PC-9 (cell line): Measurements from ENCODE around the gene MFSD2B. TPM values are rescaled to one million over a fixed set of nuclear protein-coding genes. Genes with fewer than 3 reads are reported as not detected.
"Not testable (repeated sequence)": the region's sequence is repeated elsewhere in the genome, so short reads cannot be mapped to it uniquely, and the experiment has no call there.

Experiments used
- BruUV-seq: library from RNA; stranded (reverse); fragments of 400-500 nt; replicated peaks from 2 replicates; lab custom pipeline; 2021; lab: Mats Ljungman, UMichigan
- CTCF ChIA-PET: fragments of 300-600 bp; sonication (Branson Sonifier 250); formaldehyde crosslinking; loops from one replicate; lab custom pipeline; 2022; ENCODE audit warnings: antibody characterized with exemption; lab: Charles Lee
- POLR2A ChIA-PET: fragments of 300-600 bp; sonication (Branson Sonifier 250); formaldehyde crosslinking; loops from one replicate; lab custom pipeline; 2022; ENCODE audit warnings: antibody characterized with exemption; ENCODE audit not compliant: unreplicated experiment; lab: Charles Lee
- DNase-seq, 2 experiments: peaks; one replicate each; pipeline versions ENCODE4 v3.0.0 to v3.0.0-alpha.2; 2015 to 2022; ENCODE audit warnings: mixed read lengths in 1 of 2
- H2AFZ ChIP-seq: fragments of 200-600 bp; sonication (generic); 2 replicates; pipeline ENCODE4 v1.8.1; 2017; ENCODE audit warnings: antibody characterized with exemption
- H3F3A ChIP-seq: fragments of 200-600 bp; sonication (generic); 2 replicates; pipeline ENCODE4 v1.8.1; 2017; ENCODE audit warnings: antibody characterized with exemption, mild to moderate bottlenecking, low read depth; ENCODE audit not compliant: insufficient read depth
- H3K27ac ChIP-seq: fragments of 200-600 bp; sonication (generic); 2 replicates; pipeline ENCODE4 v1.6.1; 2016; ENCODE audit warnings: mixed run types
- H3K27me3 ChIP-seq: fragments of 200-600 bp; sonication (generic); 2 replicates; pipeline ENCODE4 v1.6.1; 2016; ENCODE audit warnings: low read depth, mixed run types; ENCODE audit not compliant: insufficient read depth
- H3K36me3 ChIP-seq: fragments of 200-600 bp; sonication (generic); 2 replicates; pipeline ENCODE4 v1.6.1; 2016; ENCODE audit warnings: low read depth, mixed run types
- H3K4me1 ChIP-seq: fragments of 200-600 bp; sonication (generic); replicated peaks from 2 replicates; pipeline ENCODE4 v1.6.1; 2016; ENCODE audit warnings: mixed run types; ENCODE audit not compliant: insufficient read depth
- H3K4me2 ChIP-seq: fragments of 200-600 bp; sonication (generic); 2 replicates; pipeline ENCODE4 v1.6.1; 2017; ENCODE audit warnings: mixed run types
- H3K4me3 ChIP-seq: fragments of 200-600 bp; sonication (generic); 2 replicates; pipeline ENCODE4 v1.6.1; 2016; ENCODE audit warnings: mixed run types
- H3K79me2 ChIP-seq: fragments of 200-600 bp; sonication (generic); 2 replicates; pipeline ENCODE4 v1.6.1; 2017; ENCODE audit warnings: low read depth, mixed run types
- H3K9me2 ChIP-seq: fragments of 200-600 bp; sonication (generic); 2 replicates; pipeline ENCODE4 v1.8.1; 2017; ENCODE audit warnings: mild to moderate bottlenecking; ENCODE audit not compliant: insufficient read depth
- H3K9me3 ChIP-seq: fragments of 200-600 bp; sonication (generic); 2 replicates; pipeline ENCODE4 v1.8.1; 2016; ENCODE audit warnings: low read depth; ENCODE audit not compliant: insufficient read depth
- H4K20me1 ChIP-seq: fragments of 200-600 bp; sonication (generic); 2 replicates; pipeline ENCODE4 v1.8.1; 2017; ENCODE audit not compliant: insufficient read depth
- CTCF ChIP-seq: fragments of 200-600 bp; sonication (generic); conservative IDR thresholded peaks from 2 replicates; pipeline ENCODE4 v1.6.1; 2017; ENCODE audit warnings: mixed run types, antibody characterized with exemption, mild to moderate bottlenecking, moderate library complexity
- EZH2 ChIP-seq: fragments of 200-600 bp; sonication (generic); IDR thresholded peaks from 2 replicates; pipeline ENCODE4 v1.8.0; 2017; ENCODE audit warnings: antibody characterized with exemption, low read depth
- intact Hi-C: fragments of 100-400 bp; cut with micrococcal nuclease; formaldehyde crosslinking; loops from one replicate; pipeline ENCODE4 v1.10.0; 2022; ENCODE audit not compliant: unreplicated experiment
- total RNA-seq: library from RNA; stranded (reverse); gene quantifications from 2 replicates; pipeline ENCODE4 v1.2.3, GENCODE V29; 2021

MFSD2B gene
- total RNA-seq, 1 experiment from 2014 or later, result 1.1 TPM

DNA sequence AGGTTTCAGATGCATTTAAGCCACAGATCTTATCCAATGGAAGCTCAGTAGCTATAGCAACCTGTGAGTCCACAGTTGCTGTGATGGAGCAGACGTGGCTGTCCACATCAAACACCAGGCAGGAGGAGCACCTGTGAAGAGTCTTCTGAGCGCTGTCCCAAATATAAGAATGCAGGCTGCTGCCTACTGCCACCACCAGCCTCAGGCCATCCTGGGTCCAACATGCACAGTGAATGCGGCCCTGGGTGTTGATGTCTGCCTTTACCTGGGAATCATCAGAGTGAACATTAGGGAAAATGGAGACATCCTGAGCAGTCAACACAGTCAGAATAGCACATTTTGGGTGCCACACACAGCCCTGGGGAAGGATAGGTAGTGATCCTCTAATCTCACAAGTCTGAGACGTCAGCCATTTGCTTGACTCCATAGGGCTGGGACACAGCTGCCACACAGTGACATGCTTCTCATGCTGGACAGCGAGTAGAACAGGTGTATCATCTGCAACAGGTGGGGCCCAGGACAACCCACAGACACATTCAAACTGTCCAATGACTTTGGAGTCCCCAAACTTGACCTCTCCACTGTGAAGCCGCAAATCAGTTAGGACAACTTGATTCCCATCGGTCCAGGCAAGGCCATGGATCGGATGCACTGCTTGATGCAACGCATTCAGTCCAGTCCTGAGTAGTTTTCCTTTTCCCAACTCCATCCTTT lies 29.1 kb downstream of the MFSD2B start:
- BruUV-seq, result no TSS peak
- Histone ChIP-seq H4K20me1 (no peaks in the 10 kb centered on the region), H3K9me3 (no peaks in the 10 kb centered on the region), H2AFZ (no peak overlapping the region), H3K27me3 (no peaks in the 10 kb centered on the region), H3K4me1 (no peaks in the 10 kb centered on the region), H3K9me2 (no peaks in the 10 kb centered on the region), H3F3A (no peaks in the 10 kb centered on the region), H3K4me3 (no peak overlapping the region), H3K36me3 (no peaks in the 10 kb centered on the region), H3K27ac (no peak overlapping the region), H3K4me2 (no peak overlapping the region), H3K79me2 (no peaks in the 10 kb centered on the region)
- TF ChIP-seq CTCF (no peak), EZH2 (no peak)
- no peak for DNase-seq
- ChIA-PET CTCF (no interaction called here), POLR2A (no interaction called here)
- intact Hi-C loops, result no loop called here

DNA sequence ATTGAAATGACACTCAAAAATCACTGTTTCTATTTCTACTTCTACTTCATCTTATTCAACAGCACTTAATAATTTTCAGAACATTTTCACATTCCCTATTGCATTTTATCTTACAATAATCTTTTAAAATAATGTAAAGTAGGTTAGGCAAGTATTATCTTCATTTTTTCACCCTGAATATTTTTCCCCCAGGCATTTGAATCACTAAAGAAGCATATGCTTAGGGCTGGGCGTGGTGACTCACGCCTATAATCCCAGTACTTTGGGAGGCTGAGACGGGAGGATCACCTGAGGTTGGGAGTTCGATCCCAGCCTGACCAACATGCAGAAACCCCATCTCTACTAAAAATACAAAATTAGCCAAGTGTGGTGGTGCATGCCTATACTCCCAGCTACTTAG lies 30.6 kb downstream of the MFSD2B start:
- no peaks in the 10 kb centered on the region for H3K36me3 ChIP-seq
- no peak overlapping the region for H3K4me2 ChIP-seq
- H3K27ac ChIP-seq, result no peak overlapping the region
- CTCF ChIA-PET, result no interaction called here
- BruUV-seq, result no TSS peak
- peaks cover 7% of the 10 kb centered on the region for H3F3A ChIP-seq
- H3K9me3 ChIP-seq, result no peaks in the 10 kb centered on the region
- H3K9me2 ChIP-seq, result no peaks in the 10 kb centered on the region
- POLR2A ChIA-PET, result no interaction called here
- no peaks in the 10 kb centered on the region for H4K20me1 ChIP-seq
- H2AFZ ChIP-seq, result no peak overlapping the region
- intact Hi-C loops, result no loop called here
- no peak overlapping the region for H3K4me3 ChIP-seq
- H3K27me3 ChIP-seq, result no peaks in the 10 kb centered on the region
- H3K4me1 ChIP-seq, result no peaks in the 10 kb centered on the region
- H3K79me2 ChIP-seq, result 0 out of 2 replicates have a peak, but pooled peaks cover 3% of the 10 kb centered on the region
- DNase-seq, result no peak
- TF ChIP-seq CTCF (no peak), EZH2 (no peak)

GRCh38 chr2:24043133-24043532 lies 33.2 kb downstream of the MFSD2B start:
- CTCF ChIA-PET, H4K20me1 ChIP-seq, DNase-seq, H3K27me3 ChIP-seq, H3K9me2 ChIP-seq, BruUV-seq, H3K9me3 ChIP-seq, intact Hi-C loops, H3K27ac ChIP-seq, H3K4me2 ChIP-seq, H3K36me3 ChIP-seq, H3K4me3 ChIP-seq, H2AFZ ChIP-seq, POLR2A ChIA-PET: not testable (repeated sequence)
- H3F3A ChIP-seq, result peaks cover 13% of the 10 kb centered on the region
- peaks cover 13% of the 10 kb centered on the region; the same call in 1 of the 2 replicates for H3K4me1 ChIP-seq
- peaks cover 13% of the 10 kb centered on the region; the same call in 1 of the 2 replicates for H3K79me2 ChIP-seq
